Measurements from ENCODE around the gene NPAS3.

DNA sequence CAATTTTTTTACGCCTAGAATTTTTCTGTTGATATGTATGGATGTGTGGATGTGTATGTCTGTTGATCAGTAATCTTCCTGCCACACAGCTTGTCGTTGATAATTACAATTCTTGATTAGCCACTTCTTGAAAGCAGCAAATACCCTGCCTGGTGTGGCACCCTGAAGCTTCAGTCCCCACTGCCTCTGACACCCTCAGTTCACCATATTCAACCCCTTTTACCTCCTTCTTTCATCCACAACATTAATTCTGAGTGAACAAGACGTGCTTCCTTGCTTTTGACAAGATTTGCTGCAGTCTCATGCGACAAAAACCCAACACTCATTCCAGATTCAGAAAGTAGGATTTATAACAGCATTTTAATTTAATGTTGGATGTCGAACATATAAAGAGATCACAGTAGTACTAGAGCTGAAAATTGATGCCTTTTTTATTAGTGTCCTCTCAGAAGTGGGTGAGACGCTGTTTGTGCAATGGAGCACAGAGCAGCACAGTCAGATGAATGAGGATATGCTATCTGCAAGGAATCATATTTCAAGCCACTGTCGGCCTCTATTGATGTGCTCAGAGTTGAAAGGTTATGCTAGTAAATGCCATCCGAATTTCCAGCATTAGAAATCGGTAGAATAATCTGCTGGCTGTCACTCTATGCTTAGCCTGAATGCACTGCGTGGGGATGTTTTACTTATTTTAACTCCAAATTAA is 628.5 kb downstream of the NPAS3 start:
- TF ChIP-seq CTCF (IDR thresholded peaks at IDR 0.05; ENCODE audit: control extremely low read depth in 1 of 3, insufficient read depth in 1 of 3, low read depth in 1 of 3, low read length in 3 of 3) (no peak), CREB1 (IDR thresholded peaks at IDR 0.05) (no peak), KDM5A (IDR thresholded peaks at IDR 0.05; ENCODE audit: low read length) (no peak), TAF1 (IDR thresholded peaks at IDR 0.05; ENCODE audit: low read depth, low read length) (no peak), POLR2AphosphoS5 (IDR thresholded peaks at IDR 0.05; ENCODE audit: low read depth, low read length) (no peak), MAX (IDR thresholded peaks at IDR 0.05) (no peak), POLR2A (IDR thresholded peaks at IDR 0.05; ENCODE audit: control extremely low read depth in 1 of 2, low read depth in 2 of 2, low read length in 2 of 2) (no peak), HDAC2 (IDR thresholded peaks at IDR 0.05; ENCODE audit: borderline replicate concordance in 1 of 2, low read depth in 2 of 2, low read length in 2 of 2) (no peak), CHD2 (IDR thresholded peaks at IDR 0.05; ENCODE audit: low read length) (no peak), CEBPB (IDR thresholded peaks at IDR 0.05; ENCODE audit: low read depth, low read length) (no peak), KDM1A (IDR thresholded peaks at IDR 0.05; ENCODE audit: borderline replicate concordance, low read length) (no peak), SP1 (IDR thresholded peaks at IDR 0.05; ENCODE audit: low read depth, low read length) (no peak)

Data from H1 (cell line).